HepG2 (cell line): ENCODE measurements around the gene ATG2A. TPM values are rescaled to one million over a fixed set of nuclear protein-coding genes. Genes with fewer than 3 reads are reported as not detected.

Experiments
- ADNP ChIP-seq: sonication (generic); formaldehyde crosslinking; IDR thresholded peaks from 2 replicates; pipeline ENCODE4 v1.4.0; 2020; ENCODE audit warnings: missing genetic modification reagents
- CEBPB ChIP-seq: IDR thresholded peaks from 2 replicates; pipeline ENCODE4 v1.6.1; 2011; ENCODE audit warnings: low read depth, low read length, improper control_type of control experiment, borderline replicate concordance
- CEBPG ChIP-seq: IDR thresholded peaks from 2 replicates; pipeline ENCODE4 v1.6.1; 2016
- FOSL2 ChIP-seq: sonication (generic); formaldehyde crosslinking; IDR thresholded peaks from 2 replicates; pipeline ENCODE4 v1.4.0; 2020; ENCODE audit warnings: missing genetic modification reagents
- KDM1A ChIP-seq: IDR thresholded peaks from 2 replicates; pipeline ENCODE4 v1.6.1; 2016; ENCODE audit warnings: missing compliant biosample characterization
- KMT2A ChIP-seq: sonication (generic); formaldehyde crosslinking; IDR thresholded peaks from 2 replicates; pipeline ENCODE4 v1.4.0; 2020; ENCODE audit warnings: missing genetic modification reagents
- NR2F6 ChIP-seq, 2 experiments: IDR thresholded peaks; 2 replicates each; pipeline ENCODE4 v1.6.1; 2016; ENCODE audit warnings: antibody characterized with exemption in 1 of 2, mild to moderate bottlenecking in 1 of 2
- RARA ChIP-seq: IDR thresholded peaks from 2 replicates; pipeline ENCODE4 v1.6.1; 2016; ENCODE audit warnings: missing genetic modification reagents, missing compliant biosample characterization
- RCOR2 ChIP-seq: IDR thresholded peaks from 2 replicates; pipeline ENCODE4 v1.6.1; 2016; ENCODE audit warnings: missing biosample characterization, missing genetic modification reagents
- RFX5 ChIP-seq: IDR thresholded peaks from 2 replicates; pipeline ENCODE4 v1.6.1; 2011; ENCODE audit warnings: low read depth, low read length, improper control_type of control experiment
- SATB2 ChIP-seq: sonication (generic); formaldehyde crosslinking; IDR thresholded peaks from 2 replicates; pipeline ENCODE4 v1.5.0; 2020; ENCODE audit warnings: missing genetic modification reagents
- SIN3A ChIP-seq: IDR thresholded peaks from 2 replicates; pipeline ENCODE4 v1.6.1; 2011; ENCODE audit warnings: low read depth, mild to moderate bottlenecking, control low read depth, low read length, borderline replicate concordance
- SP1 ChIP-seq, 2 experiments: fragments of 450-650 bp in 1 of 2; sonication (generic) in 1 of 2; formaldehyde crosslinking in 1 of 2; IDR thresholded peaks; 2 replicates each; pipeline versions ENCODE4 v1.4.0 to v1.6.1; 2016 to 2020; ENCODE audit warnings: missing genetic modification reagents in 1 of 2
- TBX2 ChIP-seq: sonication (generic); formaldehyde crosslinking; IDR thresholded peaks from 2 replicates; pipeline ENCODE4 v1.5.0; 2020; ENCODE audit warnings: missing genetic modification reagents, mild to moderate bottlenecking, borderline replicate concordance
- TFAP4 ChIP-seq: sonication (generic); IDR thresholded peaks from 2 replicates; pipeline ENCODE4 v1.6.1; 2016; ENCODE audit warnings: low read depth, borderline replicate concordance
- THAP11 ChIP-seq: IDR thresholded peaks from 2 replicates; pipeline ENCODE4 v1.6.1; 2016; ENCODE audit warnings: missing biosample characterization, missing genetic modification reagents
- U2AF1 ChIP-seq: fragments of 200-400 bp; formaldehyde crosslinking; optimal IDR thresholded peaks from 2 replicates; pipeline ENCODE3; 2017; ENCODE audit warnings: mild to moderate bottlenecking, low read depth, low read length
- ZMYM3 ChIP-seq: sonication (generic); formaldehyde crosslinking; IDR thresholded peaks from 2 replicates; pipeline ENCODE4 v1.5.1; 2020; ENCODE audit warnings: mild to moderate bottlenecking, missing genetic modification reagents
- ZNF143 ChIP-seq: sonication (generic); formaldehyde crosslinking; IDR thresholded peaks from 2 replicates; pipeline ENCODE4 v1.4.0; 2020; ENCODE audit warnings: missing genetic modification reagents
- ZNF451 ChIP-seq: sonication (generic); formaldehyde crosslinking; IDR thresholded peaks from 2 replicates; pipeline ENCODE4 v1.5.0; 2020; ENCODE audit warnings: mild to moderate bottlenecking, missing genetic modification reagents
- ZNF484 ChIP-seq: sonication (generic); formaldehyde crosslinking; IDR thresholded peaks from 2 replicates; pipeline ENCODE4 v1.5.1; 2020; ENCODE audit warnings: mild to moderate bottlenecking, low read depth, missing genetic modification reagents, borderline replicate concordance
- ZNF570 ChIP-seq: sonication (generic); formaldehyde crosslinking; IDR thresholded peaks from 2 replicates; pipeline ENCODE4 v1.4.0; 2020; ENCODE audit warnings: mild to moderate bottlenecking, missing genetic modification reagents, borderline replicate concordance
- ZNF710 ChIP-seq: sonication (generic); formaldehyde crosslinking; IDR thresholded peaks from 2 replicates; pipeline ENCODE4 v1.5.0; 2020; ENCODE audit warnings: mild to moderate bottlenecking, missing genetic modification reagents, borderline replicate concordance
- ZNF720 ChIP-seq: sonication (generic); formaldehyde crosslinking; IDR thresholded peaks from 2 replicates; pipeline ENCODE4 v1.4.0; 2020; ENCODE audit warnings: missing genetic modification reagents
- ZSCAN5A ChIP-seq: sonication (generic); formaldehyde crosslinking; IDR thresholded peaks from 2 replicates; pipeline ENCODE4 v1.8.0; 2022; ENCODE audit warnings: mild to moderate bottlenecking, missing genetic modification reagents, borderline replicate concordance
- polyA plus RNA-seq, 8 experiments: library from polyadenylated mRNA; depleted of rRNA in 3 of 8; stranded (reverse) in 7 of 8; unstranded in 1 of 8; fragments of >200 nt; fragmentation: Illumina TruSeq in 4 of 8; extraction: Trizol in 4 of 8; gene quantifications; 2 replicates each; pipeline versions ENCODE4 v1.2.1 to v1.2.3, GENCODE V29; 2011 to 2016; ENCODE audit warnings: low read depth in 4 of 8, missing spikeins in 1 of 8, mixed read lengths in 1 of 8; ENCODE audit not compliant: insufficient read depth in 1 of 8
- total RNA-seq, 5 experiments: library from RNA; depleted of rRNA; stranded (reverse); fragments of >200 nt; fragmentation: Illumina TruSeq; extraction: Trizol; gene quantifications; 2 replicates each; pipeline ENCODE4 v1.2.3, GENCODE V29; 2016; ENCODE audit warnings: low read depth in 1 of 5
- TF ChIP-seq, protein P1 (sequence below): sonication (generic); formaldehyde crosslinking; IDR thresholded peaks from 2 replicates; pipeline ENCODE4 v1.4.0; 2020; ENCODE audit warnings: missing genetic modification reagents, mild to moderate bottlenecking, borderline replicate concordance

The ATG2A gene
- total and polyA plus RNA-seq, 2 of the 13 experiments (the other 11 are each of a cell fraction or from before 2014, with no cell fraction given), result 6.7 to 8.0 TPM

DNA sequence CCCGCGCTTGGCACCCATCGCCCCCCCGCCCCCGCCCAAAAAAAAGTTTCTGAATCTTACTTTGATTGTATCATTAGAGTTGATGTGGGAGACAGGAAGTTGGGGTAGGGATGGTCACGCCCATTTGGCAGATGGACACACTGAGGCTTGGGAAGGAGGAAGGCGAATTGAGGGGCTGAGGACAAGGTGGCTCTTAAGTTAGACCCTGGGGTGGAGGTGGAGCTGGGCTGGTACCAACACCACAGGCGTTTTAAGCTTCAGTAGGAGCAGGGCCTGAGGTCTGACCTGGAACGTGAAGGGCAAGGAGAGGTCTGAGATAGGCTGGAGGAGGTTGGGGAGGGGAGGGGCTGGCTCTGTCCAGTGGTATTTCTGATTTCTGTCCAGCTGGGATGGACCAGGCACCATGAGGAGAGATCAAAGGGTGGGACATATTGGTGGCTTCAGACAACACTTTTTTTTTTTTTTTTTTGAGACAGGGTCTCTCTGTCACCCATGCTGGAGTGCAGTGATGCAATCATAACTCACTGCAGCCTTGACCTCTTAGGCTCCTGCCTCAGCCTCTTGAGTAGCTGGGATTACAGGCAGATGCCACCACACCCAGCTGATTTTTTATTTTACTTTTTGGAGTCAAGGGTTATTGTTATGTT, 71.8 kb downstream of the ATG2A start (continued):
- TF ChIP-seq RCOR2 (CRISPR knock-in tag), result peak; percentile 42; the same call in 1 of the 2 replicates
- no peak for TF ChIP-seq ZNF720
- peak; percentile 87; the same call in 1 of the 2 replicates for TF ChIP-seq ADNP (CRISPR knock-in tag)
- TF ChIP-seq KDM1A, result peak; percentile 95
- TF ChIP-seq, protein P1, sequence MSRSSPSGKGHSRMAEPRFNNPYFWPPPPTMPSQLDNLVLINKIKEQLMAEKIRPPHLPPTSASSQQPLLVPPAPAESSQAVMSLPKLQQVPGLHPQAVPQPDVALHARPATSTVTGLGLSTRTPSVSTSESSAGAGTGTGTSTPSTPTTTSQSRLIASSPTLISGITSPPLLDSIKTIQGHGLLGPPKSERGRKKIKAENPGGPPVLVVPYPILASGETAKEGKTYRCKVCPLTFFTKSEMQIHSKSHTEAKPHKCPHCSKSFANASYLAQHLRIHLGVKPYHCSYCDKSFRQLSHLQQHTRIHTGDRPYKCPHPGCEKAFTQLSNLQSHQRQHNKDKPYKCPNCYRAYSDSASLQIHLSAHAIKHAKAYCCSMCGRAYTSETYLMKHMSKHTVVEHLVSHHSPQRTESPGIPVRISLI (CRISPR knock-in tag), result peak; percentile 58; the same call in 1 of the 2 replicates
- peak; percentile 41; the same call in 1 of the 2 replicates for TF ChIP-seq FOSL2
- no peak for TF ChIP-seq SIN3A
- TF ChIP-seq ZNF143 (CRISPR knock-in tag), result no peak
- TF ChIP-seq NR2F6 (IDR thresholded peaks at IDR 0.05), result 0 out of 2 replicates have a peak, but pooled peaks have one; percentile 25
- peak; percentile 68 for TF ChIP-seq NR2F6 (CRISPR knock-in tag; IDR thresholded peaks at IDR 0.05)
- TF ChIP-seq SP1 (IDR thresholded peaks at IDR 0.05), result no peak
- TF ChIP-seq SP1 (CRISPR knock-in tag; IDR thresholded peaks at IDR 0.05), result no peak
- TF ChIP-seq TFAP4, result peak; percentile 20; the same call in 1 of the 2 replicates
- TF ChIP-seq THAP11 (CRISPR knock-in tag), result peak; percentile 7; the same call in 1 of the 2 replicates
- TF ChIP-seq CEBPG (CRISPR knock-in tag), result peak; percentile 68
- no peak for TF ChIP-seq TBX2 (CRISPR knock-in tag)
- no peak for TF ChIP-seq ZNF710
- TF ChIP-seq KMT2A (CRISPR knock-in tag), result no peak
- no peak for TF ChIP-seq ZNF570
- TF ChIP-seq ZNF484, result no peak
- peak; percentile 63; the same call in 1 of the 2 replicates for TF ChIP-seq CEBPB
- no peak for TF ChIP-seq U2AF1
- no peak for TF ChIP-seq RARA
- peak; percentile 97 for TF ChIP-seq ZMYM3 (CRISPR knock-in tag)
- TF ChIP-seq SATB2, result no peak
- TF ChIP-seq ZSCAN5A (CRISPR knock-in tag), result no peak
- TF ChIP-seq RFX5, result no peak
- TF ChIP-seq ZNF451 (CRISPR knock-in tag), result no peak
